GM18511 (cell line): ENCODE data around the gene EPHB1.
A peak's percentile ranks its signal among the peaks of the same experiment; 100 is the strongest.

Source experiments
- ATAC-seq: cut with Tn5 transposase; IDR thresholded peaks from one replicate; pipeline ENCODE4 v1.9.1; 2021; ENCODE audit warnings: mild to moderate bottlenecking, moderate library complexity; ENCODE audit not compliant: unreplicated experiment

EPHB1 gene

DNA sequence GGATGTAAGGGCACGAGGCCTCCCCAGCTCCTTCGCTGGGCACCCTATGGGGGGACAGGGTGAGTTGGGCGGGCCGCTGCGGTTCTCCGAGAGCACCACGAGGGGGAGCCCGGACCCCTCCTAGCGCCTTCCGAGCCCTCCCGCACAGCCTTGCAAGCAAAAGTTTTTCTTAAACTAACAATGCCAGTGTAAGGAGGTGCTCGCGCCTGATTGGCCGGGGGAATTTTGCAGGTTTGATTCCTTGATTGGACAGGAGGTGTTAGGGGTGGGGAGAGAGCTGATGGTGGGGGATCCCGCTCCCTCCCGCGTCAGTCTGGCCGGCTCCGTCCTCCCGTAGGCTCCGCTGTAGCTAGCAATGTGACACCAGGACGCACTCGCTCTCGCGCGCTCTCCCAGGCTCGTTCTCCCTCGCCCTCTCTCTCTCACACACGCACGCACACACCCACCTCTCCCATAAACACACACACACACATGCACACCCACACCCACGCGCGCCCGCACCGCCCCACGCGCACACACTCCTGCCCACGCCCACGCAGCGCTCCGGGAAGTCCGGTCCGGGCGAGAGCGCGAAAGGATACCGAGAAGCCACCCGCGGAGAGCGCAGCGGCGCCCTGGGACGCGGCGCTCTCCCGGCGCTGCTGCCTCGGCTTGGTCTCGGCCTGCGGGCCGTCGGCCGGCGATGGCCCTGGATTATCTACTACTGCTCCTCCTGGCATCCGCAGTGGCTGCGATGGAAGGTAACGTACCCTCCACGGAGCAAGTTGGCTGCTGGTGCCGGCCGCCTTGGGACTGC, at the start of gene EPHB1:
Gene EPHB1 (plus strand): TSS at position 311 of the 796 bp plus-strand sequence.
- peak; percentile 77 for ATAC-seq

DNA sequence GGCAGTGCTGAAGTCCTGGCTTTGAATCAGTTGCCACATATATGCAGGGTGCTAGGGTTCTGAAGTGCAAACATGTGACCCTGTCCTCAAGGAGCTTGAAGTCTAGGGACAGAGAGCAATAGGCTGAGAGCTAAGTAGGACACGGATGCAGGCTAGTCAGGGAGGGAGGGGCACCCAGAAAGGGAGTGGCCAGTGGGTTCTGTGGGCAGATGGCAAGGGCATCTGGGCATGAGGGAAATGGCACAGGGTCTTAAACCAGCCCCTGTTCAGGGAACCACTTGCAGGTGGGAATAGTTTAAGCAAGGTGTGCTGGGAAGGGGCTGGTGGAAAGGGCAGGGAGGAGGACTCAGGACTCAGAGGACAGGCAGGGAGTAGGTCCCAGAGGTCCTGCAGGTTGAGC, 46.4 kb upstream of the EPHB1 start:
- no peak for ATAC-seq

DNA sequence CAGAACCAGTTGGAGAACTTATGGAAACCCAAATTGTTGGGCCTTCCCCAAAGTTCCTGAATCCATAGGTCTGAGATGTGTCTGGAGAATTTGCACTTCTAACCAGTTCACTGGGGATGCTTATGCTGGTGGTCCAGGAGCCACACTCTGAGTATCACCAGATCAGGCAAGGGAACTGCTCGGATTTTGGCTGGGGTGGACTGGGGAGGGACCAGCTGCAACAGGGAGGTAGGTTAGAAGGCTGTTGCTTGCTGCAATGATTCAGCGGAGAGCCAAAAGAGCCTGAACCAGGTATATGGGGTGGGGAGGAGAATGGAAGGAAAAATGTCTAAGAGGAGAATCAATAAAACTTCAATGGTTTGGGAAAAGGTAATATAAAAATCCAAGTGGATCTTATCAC, 45.9 kb upstream of the EPHB1 start:
- ATAC-seq, result no peak

DNA sequence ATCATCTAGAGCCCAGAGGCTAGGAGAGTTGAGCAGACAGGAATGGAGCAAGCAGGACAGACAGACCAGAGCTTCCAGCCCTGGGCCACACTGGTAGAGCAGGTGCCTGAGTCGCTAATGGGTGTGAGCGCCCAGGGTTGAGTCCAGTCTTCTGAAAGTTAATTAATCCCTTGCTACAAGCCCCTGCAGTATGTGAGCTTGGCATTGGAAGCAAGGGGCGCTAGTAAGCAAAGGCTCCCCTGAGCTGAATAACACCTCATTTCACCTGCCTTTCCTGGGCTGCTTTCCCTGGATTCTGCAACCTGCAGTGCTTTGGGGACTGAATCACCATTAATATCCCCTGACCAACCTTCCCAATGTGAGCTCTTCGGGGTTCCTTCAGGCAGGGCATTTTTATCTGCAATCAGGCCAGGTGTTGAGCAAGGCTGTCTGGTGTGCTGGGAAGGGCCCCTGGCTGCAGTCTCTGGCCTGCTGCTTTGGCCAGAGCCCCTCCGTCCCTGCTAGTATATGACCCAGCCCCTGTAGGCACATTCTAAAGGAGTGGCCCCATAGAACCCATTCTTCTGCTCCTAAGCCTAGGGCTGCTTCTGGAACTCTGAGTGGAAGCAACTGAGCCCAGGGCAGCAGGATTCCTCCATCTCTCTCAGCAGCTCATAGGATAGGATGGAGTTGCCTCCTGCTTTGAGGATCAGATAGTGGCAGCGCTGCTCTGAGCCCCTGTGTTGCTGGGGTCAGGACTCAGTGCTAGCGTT, 45.1 kb upstream of the EPHB1 start:
- no peak for ATAC-seq

DNA sequence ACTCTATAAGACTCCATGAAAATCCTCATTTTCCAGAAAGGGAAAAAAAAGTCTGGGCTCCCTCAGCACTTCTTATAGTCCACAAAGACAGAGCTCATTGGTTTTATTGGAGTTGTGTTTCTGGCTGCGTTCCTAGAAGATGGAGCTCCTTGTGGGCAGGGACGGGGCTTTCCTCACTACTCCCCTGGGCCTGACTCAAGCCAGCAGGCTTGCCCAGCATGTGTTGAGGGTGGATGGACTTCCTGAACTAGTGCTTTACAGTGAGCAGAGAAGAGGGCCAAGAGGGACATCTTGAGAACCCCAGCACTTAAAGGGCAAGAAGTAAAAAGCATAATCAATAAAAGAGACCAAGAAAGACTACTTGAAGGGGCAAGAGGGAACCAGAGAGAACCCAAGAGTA, 43.2 kb upstream of the EPHB1 start:
- no peak for ATAC-seq

DNA sequence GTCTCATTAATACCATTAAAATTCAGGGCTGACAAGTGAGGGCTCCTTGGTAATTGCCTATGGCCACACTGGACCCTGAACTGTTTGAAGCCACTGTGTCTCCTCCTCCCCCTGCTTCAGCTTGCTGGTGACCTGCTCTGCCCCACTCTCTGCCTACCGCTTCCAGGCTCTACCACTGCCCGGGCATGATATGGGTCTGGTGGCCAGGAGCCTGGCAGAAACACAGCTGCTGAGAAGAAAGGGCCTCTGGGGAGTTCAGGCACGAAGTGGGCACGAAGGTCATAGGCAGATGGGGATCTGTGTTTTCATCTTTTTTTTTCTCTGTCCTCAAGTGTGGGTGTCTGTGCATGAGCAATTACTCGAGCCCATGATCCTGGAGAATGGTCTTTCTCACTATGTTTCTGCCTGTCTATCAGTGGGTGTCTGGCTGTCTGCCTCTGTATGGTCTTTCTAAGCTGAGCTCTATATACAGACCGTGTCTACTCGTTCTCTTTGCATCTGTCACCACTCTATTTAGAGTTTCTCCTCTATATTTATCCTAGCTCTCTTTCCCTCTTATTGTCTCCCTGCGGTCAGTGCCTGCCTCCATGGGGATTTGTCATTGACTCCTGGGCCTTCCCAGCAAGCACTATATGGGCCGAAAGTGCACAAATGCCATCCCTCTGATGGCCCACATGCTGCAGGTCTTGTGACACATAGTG, 42.1 kb upstream of the EPHB1 start:
- ATAC-seq, result no peak

DNA sequence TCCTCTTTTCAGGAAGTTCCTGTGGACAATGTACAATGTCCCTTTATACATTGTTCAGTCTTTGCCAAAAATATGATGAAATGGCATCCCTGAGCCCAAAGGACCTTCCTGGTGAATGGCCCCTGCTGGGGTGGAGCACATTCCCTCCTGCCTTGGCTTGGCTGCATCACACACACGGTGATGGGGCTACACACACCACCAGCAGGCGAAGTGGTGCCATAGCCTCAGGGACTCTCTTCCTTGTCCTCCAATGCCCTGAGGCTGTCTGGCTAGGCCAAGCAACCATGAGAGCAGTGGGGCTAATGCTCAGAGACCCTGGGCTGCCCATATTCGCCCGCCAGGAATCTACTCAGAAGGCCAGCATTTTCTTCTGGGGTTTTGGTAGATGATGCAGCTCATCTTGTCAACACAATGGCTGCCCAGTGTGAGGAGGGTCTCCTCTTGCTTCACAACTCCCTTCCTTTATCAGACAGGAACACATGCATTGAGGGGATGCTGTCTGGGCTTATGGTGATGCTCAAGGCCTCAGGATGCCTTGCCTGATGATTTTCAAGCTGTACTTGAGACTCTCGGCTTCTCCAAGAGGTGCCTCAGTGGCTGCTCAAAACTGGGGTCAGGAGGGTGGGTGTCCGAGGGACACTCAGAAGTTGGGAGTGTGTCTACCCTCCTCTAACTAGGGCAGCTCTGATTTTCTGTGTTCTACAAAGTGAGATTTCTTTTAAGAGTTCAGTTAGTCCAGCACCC, 40.9 kb upstream of the EPHB1 start:
- ATAC-seq, result no peak

DNA sequence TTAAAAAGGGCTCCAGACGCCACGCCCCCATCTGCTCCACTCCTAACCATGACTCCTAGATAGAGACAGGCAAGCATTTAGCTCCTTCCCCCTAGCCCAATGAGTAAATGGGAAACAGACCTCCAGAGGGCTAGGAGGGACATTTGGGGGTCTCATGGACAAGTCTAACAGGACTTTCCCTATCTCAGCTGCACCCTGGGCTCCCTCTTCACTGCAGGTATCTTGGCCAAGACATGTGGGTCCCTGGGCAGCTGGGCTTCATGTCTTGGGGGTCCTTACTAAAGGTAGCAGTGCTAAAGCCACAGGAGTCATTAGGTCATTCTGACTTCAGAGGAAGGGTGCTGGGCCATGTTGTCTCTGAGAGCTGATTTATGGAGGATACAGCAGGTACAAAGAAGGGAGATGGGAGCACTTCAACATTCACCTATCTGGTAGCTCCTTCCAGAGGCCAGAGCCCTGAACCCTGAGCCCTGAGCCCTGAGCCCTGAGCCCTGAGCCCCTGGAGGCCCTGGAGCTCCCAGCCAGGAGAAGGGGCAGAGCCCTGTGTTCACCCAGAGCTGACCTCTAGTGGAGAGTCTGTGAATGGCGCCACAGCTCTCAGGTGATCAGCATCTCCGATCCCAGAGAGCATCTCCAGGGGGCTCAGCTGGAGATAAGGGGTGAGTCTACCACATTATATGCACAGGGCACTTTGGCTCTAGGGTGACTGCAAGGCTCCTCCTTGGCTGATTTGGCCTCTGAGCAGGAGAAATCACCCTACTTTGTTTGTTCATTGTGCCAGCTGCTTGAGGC, 40.1 kb upstream of the EPHB1 start:
- ATAC-seq, result peak; percentile 86

DNA sequence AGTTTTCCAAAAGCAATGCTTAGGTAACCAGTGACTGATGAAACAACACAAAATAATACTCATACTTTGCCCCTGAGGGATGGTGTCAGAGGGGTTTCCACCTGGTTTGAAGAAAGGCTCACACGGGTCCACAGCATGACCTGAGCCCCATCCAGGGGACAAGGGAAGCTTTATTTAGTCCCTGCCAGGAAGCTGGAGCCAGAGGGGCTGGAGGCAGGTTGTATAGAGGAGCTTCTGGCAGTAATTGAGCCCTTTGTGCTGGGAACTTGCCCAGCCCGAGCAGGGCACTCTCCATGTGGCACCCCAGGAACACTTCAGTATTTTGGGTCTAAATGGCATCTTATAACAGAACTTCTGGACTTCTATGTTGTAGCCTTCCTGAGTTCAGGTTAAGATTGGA, 39.2 kb upstream of the EPHB1 start:
- no peak for ATAC-seq

DNA sequence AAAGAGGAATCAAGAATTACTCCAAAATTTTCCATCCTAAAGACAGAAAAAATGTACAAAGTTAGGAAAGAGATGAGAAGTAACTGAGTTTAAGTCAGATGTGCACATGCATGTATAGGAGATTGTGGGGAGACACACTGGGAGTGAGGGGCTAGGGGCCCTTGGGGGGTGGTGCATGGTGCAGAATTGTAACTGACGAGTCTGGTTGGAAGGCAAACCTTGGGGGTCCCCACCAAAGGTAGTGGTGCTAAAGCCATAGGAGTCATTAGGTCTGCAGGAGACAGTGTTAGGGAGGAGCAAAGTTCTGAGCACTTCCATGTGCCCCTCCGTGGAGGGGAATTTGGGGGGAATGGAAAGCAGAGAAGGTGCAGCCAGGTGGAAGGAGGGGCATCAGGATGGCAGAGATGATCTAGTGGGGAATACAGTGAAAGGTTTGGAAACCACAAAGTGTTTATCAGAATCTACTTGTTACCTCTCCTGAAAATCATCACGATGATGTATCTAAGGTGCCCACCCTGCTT, 37.5 kb upstream of the EPHB1 start:
- no peak for ATAC-seq

DNA sequence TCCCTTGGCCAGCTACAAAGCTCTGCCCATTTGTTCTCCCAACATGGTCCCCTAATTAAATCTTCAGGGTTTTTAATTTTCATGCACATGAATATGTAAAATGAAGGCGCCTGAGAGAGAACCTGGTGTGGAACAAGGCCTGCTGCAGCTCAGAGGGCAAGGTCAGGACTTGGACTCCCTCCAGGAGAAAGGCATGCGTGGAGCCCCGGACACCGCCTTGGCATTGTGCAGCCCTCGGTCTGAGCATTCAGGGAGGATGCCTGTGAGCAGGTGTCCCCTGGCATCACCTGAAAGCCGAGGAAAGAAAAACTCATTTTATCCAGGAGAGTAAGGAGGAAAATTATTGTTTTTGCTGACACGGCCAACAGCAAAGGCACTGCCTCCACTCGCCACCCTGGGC, 33.8 kb upstream of the EPHB1 start:
- ATAC-seq, result no peak

DNA sequence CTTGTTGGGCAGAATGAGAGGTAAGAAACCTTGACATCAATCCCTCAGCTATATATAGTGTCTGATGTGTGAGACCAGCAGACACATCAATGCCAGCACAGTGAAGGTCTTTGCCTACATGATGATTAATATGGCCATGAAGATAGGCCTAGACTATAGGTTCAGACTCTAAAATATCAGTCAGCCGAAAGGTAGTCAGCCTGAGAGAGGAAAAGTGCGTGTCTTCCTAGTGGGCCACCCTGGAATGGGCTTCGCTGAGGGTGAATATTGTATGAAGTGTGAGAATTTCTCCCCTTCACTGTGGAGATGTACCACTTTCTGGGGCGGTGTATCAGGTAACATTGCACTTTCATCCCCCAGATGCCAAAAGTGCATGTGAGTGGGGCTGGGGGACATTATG, 33.0 kb upstream of the EPHB1 start:
- ATAC-seq, result no peak

DNA sequence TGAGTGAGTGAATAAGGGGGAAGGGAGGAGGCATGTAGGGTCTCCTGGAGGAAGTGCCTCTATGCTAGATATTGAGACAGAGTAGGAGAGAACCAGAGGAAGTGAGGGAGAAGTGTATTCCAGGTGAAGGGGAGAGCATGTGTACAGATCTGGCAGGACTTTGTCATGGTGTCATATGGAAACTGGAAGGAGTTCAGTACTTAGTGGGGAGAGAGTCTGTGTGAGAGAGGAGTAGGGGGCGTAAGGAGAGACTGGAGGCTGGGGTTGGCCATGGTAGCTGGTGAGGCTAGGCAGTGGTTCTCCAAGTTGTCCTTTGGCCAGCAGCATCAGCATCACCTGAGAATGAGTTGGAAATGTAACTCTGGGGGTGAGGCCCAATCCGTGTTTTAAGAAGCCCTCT, 29.6 kb upstream of the EPHB1 start:
- ATAC-seq, result no peak

DNA sequence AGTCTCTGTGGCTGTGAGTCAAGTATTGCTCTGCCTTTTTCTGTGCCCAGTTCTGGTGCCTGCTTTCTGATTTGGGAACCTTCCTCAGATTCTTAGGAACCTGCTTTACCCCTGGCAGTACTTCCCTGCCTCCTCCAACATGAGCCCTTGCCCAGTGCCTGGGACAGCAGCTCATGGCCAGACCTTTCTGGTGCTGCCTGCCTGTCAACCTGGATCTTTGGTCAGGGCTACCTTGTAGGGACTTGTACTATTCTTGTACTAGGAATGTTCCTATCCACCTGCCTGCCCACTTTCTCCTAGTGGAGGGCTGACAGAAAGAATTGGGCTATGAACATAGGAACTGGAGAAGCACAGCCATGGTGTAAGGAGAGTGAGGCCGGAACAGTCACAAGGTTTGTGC, 28.8 kb upstream of the EPHB1 start:
- ATAC-seq, result no peak

DNA sequence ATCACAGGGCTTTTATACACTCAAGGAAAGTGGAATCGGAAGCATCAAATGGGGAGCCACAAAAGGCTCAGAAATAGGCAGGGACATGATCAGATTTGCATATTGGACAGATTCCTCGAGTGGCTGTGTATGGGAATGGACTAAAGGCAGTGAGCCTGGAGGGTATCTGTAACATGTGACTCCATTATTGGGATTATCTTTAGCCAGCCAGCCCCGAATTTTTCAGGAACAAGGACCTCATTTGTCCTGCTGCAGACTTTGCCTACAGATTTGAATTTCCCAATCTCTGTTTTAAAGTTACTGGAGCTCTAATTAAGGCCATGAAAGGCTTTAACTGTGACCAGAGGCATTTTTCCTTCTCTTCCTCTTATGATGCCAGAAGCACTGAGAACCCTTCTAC, 26.9 kb upstream of the EPHB1 start:
- ATAC-seq, result no peak

DNA sequence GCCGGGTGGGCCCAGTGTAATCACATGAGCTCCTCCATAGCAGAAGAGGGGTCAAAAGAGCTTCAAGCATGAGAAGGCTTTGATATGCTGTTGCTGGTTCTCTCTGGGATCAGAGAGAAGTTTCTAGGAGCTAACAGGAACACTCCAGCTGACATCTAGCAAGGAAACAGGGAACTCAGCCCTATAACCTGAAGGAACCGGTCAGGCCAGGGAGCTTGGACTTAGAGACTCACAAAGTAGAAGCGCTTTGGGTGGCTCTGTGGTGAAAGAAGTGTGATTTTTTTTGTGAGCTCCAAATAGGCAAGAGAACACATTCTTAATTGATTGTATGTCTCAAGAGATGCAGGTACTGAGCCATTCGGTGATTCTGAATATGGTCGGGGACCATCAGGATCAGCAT, 26.2 kb upstream of the EPHB1 start:
- no peak for ATAC-seq

DNA sequence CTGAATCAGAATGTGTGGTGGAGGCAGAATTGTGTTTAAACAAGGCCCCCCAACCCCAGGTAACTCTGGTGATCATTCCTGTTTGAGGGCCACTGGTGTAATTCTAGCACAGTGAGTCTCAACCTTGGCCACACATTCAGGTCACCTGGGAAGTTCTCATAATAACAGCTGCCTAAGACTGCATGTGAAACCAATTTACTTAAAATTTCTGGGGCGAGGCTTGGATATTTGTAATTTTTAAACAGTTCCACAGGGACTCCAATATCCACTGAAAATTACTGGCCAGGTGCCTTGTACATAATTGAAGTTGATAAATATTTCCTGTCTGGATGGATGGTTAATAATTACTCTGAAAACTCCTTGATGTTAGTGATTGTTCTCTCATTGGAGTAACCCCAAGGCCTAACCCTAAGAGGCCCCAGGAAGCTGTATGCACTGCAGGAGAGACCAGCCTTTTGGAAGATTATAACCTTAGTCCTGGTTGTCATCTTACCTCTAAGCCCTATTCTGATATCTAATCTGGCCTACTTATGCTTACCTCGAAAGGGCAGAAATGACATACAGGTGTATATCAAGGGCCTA, 25.7 kb upstream of the EPHB1 start:
- ATAC-seq, result no peak

DNA sequence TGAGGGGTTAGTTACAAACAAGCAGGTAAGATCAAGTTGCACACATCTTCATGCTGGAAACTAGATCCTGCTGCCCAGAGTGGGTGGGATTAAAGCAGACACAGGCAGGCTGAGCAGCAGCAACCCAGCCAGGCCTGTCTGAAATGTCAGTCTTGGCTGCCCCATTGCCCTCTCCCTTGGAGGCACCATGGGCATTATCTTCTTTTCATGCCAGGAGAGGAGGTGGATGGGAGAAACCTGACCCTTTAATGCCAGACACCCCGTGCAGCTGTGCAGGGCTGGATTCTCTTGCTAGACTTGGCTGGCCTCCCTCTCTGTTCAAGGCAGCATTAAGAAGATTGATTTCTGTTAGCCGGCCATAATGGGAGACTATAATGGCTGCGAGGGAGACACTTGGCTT, 23.0 kb upstream of the EPHB1 start:
- ATAC-seq, result no peak

DNA sequence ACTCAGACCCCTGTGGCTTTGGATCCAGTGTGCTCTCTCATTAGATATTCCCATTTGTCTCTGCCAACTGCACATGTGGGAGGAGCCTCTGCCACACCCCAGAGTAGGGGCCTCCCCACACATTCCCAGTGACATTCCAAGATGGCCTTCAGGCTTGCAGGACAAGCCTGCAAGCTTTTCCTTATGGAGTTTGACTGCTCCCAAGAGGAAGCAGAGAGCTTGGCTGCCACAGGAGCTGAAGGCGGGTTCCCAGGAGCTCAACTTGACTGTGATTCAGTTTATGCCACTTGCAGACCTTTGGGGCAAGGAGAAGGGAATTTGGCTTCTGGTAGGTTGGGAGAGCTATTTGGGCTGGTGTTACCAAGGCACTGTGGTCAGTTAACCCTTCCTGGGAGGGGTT, 22.5 kb upstream of the EPHB1 start:
- ATAC-seq, result no peak

DNA sequence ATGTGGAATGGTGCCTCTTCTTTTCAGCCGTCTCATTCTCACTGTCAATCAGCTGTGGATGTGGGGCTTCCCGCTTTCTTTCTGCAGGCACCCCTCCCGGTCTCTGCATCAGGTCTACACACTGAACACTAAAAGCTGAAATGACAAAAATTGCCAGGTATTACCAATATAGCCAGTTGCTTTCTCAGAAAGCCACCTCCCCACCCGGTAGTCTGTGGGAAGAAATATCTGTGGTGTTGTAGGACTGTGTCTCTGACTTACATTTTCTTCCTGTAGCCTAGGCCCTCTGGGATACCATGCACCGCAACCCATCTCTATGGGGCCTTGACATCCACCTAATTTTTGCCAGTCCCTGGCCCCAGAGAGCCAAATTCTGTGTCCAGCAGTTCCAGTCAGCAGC, 19.2 kb upstream of the EPHB1 start:
- ATAC-seq, result no peak
